Fibroblast of gingiva (primary cell): ENCODE data around the gene MIGA1.
"Not testable (repeated sequence)": the region's sequence is repeated elsewhere in the genome, so short reads cannot be mapped to it uniquely, and the experiment has no call there.

ENCODE experiments used
- DNase-seq: peaks from one replicate; pipeline ENCODE4 v3.0.0-alpha.2; 2011; ENCODE audit warnings: low read depth

The MIGA1 gene

DNA sequence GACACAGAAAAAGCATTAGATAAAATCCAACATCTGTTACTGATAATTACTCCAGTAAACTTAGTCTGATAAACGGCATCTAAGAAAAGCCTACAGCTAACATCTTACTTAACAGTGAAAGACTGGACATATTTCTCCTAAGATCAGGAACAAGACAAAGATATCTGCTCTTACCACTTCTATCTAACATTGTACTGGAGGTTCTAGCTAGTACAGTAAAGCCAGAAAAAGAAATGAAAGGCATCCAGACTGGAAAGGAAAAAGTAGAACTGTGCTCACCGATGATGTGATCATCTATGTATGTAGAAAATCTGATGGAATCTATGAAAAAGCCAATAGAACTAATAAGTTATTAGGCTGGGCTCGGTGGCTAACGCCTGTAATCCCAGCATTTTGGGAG is 130.7 kb downstream of the MIGA1 start:
- DNase-seq, result no peak

DNA sequence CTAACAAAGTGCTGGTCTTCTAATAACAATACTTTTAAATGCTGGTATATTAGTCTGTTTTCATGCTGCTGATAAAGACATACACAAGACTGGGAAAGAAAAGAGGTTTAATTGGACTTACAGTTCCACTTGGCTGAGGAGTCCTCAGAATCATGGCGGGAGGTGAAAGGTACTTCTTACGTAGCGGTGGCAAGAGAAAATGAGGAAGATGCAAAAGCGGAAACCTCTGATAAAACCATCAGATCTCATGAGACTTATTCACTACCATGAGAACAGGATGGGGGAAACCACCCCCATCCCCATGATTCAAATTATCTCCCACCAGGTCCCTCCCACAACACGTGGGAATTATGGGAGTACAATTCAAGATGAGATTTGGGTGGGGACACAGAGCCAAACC is 139.5 kb downstream of the MIGA1 start:
- DNase-seq, result not testable (repeated sequence)

DNA sequence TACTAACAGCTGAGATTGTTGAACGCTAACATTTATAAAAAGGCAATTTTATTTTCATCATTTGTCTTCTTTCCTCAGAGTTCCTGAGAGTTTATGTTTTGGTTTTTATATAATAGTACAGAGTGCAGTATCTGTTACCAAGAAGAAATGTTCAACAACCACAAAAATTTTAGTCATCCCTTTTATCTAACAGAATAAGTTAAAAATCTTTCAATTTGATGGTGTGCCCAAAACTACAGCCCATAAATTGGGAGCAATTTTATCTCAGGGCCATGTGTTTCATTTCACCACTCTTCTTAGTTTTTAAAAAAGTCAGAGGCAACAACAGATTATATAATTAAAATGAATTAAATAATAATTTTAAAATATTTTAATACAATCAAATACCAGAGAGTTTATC is 146.1 kb downstream of the MIGA1 start:
- peak; percentile 34 for DNase-seq

DNA sequence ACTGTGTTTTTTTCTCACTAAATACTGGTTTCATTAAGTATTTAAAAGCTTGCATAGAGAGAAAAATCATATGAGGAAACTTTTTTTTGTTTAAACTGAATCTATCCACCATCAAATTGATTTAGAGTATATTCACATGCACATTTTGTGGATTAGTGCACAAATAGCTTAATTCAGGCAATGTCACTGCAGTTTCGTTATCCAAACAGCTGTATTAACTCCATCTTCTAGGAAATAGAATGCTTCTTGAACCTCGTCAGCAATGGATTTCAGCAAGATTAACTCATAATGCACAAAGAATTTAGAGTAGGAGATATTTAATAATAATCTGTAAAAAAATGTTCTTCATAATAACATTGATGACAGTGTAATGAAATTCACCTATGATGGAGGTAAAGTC is 146.5 kb downstream of the MIGA1 start:
- DNase-seq, result no peak

GRCh38 chr1:77926561-77927357 is 147.3 kb downstream of the MIGA1 start:
- no peak for DNase-seq

- no peak for DNase-seq
These were observed 148.0 kb downstream of the MIGA1 start for GRCh38 chr1:77927414-77927813.
